Right renal cortex interstitium (tissue), 3 donors: ENCODE results near the gene KIAA0232. TPM values are rescaled to one million over a fixed set of nuclear protein-coding genes. Genes with fewer than 3 reads are reported as not detected.
A peak's percentile ranks its signal among the peaks of the same experiment; 100 is the strongest.

ENCODE experiments used
- DNase-seq, 3 donors: peaks; one replicate each; pipeline ENCODE4 v3.0.0-alpha.2; 2013; ENCODE audit warnings: low read depth in 3 of 3, low spot score in 2 of 3
- polyA plus RNA-seq, 3 donors: library from polyadenylated mRNA; unstranded; fragments of 120-200 nt; gene quantifications; one replicate each; pipeline ENCODE4 v1.2.1, GENCODE V29; 2013; ENCODE audit not compliant: insufficient read length in 3 of 3

Gene KIAA0232
- polyA plus RNA-seq, 3 donors, result 43.9 to 46.6 (median 45.8) TPM

DNA sequence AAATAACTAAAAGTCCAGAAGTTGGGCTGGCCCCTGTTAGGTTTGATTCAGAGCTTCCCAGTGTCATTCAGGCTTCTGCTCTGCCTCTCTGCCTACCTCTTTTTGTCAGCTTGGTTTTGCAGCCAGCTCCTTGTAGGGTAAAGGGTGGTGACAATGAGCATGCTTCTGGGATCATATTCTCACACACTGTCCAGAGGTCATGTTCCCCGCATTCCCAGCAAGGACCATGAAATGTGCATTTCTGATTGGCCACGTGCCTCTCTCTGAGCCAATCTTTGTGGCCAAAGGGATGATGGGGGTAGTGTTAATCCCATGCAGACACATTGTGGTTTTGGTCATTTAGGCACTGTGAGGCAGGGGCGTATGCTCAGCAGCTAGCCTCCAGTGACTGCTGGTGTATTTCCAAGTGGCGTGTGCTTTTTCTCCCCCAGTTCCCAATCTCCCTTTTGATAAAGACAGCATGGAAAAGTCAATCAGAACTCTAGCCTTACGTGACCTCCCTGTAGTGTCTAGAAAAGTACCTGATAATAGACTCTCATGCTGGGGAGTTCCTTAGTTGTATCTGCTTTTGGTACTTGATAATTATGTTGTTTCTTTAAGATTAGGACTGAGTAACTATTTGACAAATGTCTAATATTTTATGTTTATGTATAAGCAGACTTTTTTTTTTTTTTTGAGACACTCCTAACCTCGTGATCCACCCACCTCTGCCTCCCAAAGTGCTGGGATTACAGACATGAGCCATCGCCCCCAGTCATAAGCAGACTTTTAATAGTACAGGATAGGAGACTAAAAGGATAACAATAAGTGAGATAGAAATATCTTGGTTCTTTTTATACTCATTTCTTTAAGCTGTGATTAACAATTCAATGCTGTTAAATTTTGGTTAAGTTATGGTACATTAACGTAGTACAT lies 57.8 kb downstream of the KIAA0232 start:
- DNase-seq, result peak in 2 of 3 donors; percentile 2 to 7

DNA sequence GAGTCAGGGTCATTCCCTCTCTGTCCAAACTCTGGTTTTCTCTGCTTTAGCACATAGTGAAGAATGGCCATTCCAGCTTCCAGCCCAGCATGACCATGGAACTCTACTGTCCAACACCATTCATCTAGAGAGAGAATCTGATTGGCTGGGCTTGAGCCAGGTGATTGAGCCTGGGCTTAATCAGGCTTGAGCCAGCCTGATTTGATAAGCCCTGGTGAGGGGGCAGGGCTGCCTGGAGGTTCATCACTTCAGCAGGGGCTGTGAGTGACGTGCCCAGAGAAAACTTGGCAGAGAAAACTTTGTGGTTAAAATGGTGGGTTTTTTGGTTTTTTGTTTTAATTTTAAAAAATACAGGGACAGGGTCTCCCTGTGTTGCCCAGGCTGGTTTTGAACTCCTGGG lies 62.5 kb downstream of the KIAA0232 start:
- no peak for DNase-seq

DNA sequence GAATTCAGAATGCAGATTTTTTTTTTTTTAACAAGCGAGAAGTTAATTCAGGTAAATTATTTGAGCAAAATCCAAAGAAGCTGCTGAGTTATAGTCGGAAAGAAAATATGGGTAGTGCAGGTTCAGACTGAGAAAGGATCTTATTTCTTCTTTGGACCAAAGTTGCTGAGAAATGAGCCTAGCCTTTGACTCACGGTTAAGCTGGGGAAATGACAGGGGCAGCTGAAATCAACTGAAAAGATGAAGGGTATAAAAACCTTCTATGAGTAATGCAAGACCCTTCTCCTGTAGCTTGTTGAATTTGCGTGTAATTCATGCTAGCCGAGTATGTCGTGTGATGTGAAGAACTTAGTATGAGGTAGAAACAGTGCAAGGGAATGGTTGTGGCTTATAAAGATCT lies 63.0 kb downstream of the KIAA0232 start:
- DNase-seq, result no peak

- no peak for DNase-seq
Measured at GRCh38 chr4:6847178-6847577, 64.7 kb downstream of the KIAA0232 start.

DNA sequence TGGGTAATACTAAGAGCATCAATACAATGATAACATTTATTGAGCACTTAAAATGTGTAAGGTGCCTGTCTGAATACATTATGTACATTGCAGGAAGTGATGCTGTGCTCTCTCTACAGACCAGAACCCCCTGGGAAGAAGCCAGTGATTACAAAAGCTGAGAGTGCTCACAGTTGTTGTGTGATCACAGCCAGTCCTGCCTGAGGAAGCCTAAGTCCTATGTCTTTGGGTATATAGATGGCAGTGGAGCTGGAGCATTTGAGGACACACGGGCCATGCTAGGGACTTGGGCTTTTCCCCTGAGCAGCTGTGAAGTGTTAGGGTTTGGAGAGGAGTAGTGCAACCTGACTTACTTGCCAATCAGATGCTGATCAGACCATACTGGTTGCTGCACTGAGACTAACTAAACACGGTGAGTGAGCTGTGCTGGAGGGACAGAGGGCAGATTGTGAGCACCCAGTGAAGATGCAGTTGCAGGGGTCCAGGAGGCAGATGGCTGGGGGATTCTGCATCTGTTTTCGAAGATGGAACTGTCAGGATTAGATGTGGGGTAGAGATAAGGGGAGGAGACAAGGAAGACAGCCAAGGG lies 66.3 kb downstream of the KIAA0232 start:
- no peak for DNase-seq

DNA sequence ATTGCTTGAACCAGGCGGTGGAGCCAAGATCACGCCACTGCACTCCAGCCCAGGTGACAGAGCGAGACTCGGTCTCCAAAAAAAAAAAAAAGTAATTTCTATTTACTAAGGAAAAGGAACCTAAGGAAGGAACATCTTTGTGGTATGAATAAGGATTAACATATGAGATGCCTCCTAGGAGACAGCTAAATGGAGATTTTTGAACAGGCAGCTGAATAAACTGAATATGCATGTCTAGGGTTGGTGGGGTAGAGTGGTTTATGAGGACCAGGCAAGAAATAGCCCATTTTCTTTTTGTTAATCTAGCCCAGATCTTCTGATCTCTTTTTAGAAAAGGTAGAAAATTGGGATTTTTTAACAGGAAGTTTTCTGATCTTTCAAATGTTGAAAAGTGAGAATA lies 67.2 kb downstream of the KIAA0232 start:
- DNase-seq, result no peak

DNA sequence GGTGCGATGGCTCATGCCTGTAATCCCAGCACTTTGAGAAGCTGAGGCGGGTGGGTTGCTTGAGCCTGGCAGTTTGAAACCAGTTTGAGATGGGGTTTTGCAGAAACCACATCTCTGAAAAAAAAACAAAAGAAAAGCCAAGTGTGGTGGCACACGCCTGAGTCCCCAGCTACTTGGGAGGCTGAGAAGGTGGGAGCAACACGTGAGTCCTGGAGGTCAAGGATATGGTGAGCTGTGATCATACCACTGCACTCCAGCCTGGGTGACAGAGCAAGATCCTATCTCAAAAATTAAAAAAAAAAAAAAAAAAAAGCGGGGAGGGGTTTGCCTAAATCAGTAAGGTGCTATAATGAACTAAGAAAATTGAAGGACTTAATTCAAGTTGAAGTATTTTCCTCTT lies 68.9 kb downstream of the KIAA0232 start:
- DNase-seq, result no peak

DNA sequence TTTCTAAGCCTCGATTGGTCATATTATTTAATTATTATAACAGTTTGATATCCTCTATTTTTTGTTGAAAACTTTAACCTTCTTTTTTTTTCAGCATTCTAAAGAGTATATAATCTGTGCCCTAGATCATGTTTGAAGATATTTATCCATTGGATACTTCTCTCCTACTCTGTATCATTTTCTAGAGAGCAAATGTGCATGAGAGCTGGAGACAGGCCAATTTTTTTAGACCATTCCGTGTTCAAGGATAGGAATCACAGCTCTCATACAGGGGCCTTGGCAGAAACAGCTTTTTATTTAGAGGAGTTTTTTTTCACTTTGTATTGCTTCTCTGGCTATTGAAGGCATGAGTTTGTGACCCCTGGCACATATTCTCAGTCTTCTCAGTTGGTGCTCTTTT lies 69.4 kb downstream of the KIAA0232 start:
- DNase-seq, result no peak

DNA sequence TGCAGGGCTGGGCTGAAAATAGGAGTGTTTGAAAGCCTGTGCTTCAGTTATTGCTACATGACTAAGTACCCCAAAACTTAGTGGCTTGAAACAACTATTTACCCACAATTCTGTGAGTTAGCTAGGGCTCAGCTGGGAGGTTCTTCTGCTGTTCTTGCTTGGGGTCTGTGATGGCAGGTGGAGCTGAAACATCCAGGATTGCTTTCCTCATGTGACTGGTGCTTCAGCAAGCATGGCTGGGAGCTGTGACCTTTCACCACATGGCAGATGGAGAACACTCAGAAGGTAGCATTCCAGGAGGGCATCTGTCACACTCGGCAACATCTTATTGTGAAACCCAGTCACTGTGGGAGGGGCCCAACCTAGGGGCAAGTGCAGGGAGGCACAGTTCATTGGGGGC lies 70.1 kb downstream of the KIAA0232 start:
- DNase-seq, result no peak

DNA sequence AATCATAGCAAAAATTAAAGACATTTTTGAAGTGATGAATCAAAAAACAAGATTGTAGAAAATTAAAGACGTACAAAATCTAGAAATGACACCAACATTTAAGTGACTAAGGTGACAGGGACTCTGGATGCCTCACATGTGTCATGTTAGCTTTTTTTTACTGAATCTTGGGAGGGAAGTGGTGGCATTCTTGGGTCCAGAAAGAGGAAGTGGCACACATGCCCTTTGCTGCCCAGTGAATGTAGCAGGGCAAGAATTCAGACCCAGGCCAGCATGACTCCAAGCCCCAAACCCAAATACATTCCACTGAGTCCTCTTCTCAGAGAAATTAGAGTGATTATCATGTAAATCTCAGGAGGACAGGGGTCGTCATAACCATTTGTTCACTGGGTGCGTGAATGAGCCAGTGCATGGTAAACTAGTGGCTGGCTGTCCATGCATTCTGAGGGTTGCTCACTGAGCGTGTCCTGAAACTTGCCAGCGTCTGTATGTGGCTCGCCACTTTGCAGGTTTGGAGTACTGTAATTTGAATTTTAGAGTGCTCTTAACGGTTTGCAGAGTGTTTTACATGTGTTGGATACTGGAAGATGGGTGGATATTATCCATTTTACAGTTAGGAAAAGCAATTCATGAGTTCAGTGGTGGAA lies 71.7 kb downstream of the KIAA0232 start:
- DNase-seq, result no peak

- no peak for DNase-seq
Measured at GRCh38 chr4:6855692-6856297, 73.3 kb downstream of the KIAA0232 start.

DNA sequence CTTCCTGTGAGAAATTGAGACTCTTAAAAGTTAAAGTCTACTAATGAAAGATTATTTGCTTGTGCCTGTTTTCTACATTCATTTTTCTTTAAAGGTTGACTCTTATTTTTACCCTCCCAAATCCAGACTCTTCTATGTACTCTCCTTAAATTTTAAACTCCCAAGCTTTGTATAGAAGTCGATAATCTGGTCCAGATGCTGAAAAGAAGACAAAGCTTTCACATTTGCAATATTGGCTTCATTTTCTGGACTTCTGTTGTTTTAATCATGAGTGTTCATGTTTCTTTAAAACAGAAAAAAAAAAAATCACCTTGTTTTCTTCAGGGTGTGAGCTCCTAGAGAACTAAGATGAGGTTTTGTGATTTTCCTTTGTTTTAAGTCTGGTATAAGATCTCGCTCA lies 73.9 kb downstream of the KIAA0232 start:
- DNase-seq, result no peak

- no peak for DNase-seq
Measured at GRCh38 chr4:6857009-6857882, 74.7 kb downstream of the KIAA0232 start.

- no peak for DNase-seq
Measured at GRCh38 chr4:6858997-6859396, 76.5 kb downstream of the KIAA0232 start.

DNA sequence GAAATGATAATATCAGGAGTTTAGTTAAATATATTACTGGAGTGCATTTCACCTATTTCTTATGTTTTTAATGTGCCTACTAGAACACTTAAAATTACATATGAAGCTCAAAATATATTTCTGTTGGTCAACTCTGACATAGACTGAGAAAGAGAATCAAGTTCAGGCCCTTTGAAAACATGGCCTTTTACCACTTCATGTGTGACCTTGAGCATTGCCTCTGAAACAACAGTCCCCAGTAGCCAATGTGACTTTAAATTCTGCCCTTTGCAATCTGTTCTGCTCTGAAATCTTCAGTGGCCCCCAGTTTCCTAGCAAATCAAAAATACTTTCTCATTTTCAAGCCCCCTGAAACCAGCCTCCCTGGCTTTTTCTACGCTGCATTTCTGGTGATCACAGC lies 77.0 kb downstream of the KIAA0232 start:
- no peak for DNase-seq

DNA sequence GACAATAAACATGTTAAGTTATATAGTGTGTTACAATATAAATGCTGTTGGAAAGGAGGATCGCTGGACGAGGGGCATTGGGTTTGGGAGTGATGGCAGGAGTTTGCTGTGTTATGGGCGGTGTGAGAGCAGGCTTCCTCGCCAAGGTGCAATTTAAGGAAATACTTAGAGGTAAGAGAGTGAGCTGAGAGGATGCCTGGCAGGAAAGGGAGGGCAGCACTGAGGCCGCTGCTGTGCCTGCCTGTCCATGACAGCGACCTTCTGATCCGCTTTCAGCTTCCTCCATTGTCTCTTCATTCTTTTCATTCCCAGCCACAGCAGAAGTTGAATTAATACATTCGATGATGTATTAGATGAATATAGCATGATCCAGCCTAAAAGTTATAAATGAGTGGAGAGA lies 85.9 kb downstream of the KIAA0232 start:
- DNase-seq, result no peak

DNA sequence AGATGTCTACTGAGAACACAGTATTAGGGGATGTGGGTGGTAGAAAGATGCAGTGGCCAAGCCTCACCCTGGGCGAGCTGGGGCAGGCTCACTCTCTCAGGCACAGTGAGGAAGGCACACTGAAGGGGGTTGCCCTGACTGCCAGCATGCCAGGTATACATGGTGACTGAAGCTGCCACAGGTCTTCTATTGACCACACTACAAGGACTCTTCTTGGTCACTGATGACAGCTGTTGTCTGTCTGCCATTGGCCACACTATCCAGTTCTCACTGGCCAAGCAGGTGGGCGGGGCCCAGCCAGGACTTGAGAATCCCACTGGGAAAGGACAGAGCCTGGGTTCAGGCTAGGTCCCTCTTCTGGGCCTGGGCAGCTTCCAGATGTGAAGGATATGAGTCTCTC lies 87.4 kb downstream of the KIAA0232 start:
- no peak for DNase-seq

- no peak for DNase-seq
Measured at GRCh38 chr4:6873291-6873690, 90.8 kb downstream of the KIAA0232 start.

GRCh38 chr4:6873792-6874461 lies 91.4 kb downstream of the KIAA0232 start:
- DNase-seq, result no peak

GRCh38 chr4:6874981-6875380 lies 92.5 kb downstream of the KIAA0232 start:
- DNase-seq, result no peak
